Brain microvascular endothelial cell (primary cell): Measurements from ENCODE around the gene AKAP12.
A peak's percentile ranks its signal among the peaks of the same experiment; 100 is the strongest.

Source experiments
- DNase-seq: peaks from one replicate; pipeline ENCODE4 v3.0.0-alpha.2; 2020
- H3K27ac ChIP-seq: fragments of 250-450 bp; sonication (Bioruptor Pico); 2 replicates; pipeline ENCODE4 v1.5.1; 2020; ENCODE audit warnings: mild to moderate bottlenecking, moderate library complexity
- H3K27me3 ChIP-seq: fragments of 250-450 bp; sonication (Bioruptor Pico); replicated peaks from 2 replicates; pipeline ENCODE4 v1.5.1; 2020; ENCODE audit warnings: mild to moderate bottlenecking
- H3K36me3 ChIP-seq: fragments of 250-450 bp; sonication (Bioruptor Pico); replicated peaks from 2 replicates; pipeline ENCODE4 v1.5.1; 2020; ENCODE audit warnings: mild to moderate bottlenecking
- H3K4me3 ChIP-seq: 2 replicates; pipeline ENCODE4 v1.5.1; 2011; ENCODE audit warnings: low read depth, mild to moderate bottlenecking, control low read depth, low read length, moderate library complexity
- in situ Hi-C: cut with HindIII; loops from 2 replicates; pipeline ENCODE4 v1.10.0; 2017; ENCODE audit warnings: low sequenced_read_pairs, low pct_ligation_motif_present
- TF ChIP-seq, protein P1 (sequence below): IDR thresholded peaks from 2 replicates; pipeline ENCODE4 v1.5.1; 2011; ENCODE audit warnings: low read depth, mild to moderate bottlenecking, moderate library complexity, low read length, control low read depth, inconsistent platforms; ENCODE audit errors: missing control alignments

Gene AKAP12

DNA sequence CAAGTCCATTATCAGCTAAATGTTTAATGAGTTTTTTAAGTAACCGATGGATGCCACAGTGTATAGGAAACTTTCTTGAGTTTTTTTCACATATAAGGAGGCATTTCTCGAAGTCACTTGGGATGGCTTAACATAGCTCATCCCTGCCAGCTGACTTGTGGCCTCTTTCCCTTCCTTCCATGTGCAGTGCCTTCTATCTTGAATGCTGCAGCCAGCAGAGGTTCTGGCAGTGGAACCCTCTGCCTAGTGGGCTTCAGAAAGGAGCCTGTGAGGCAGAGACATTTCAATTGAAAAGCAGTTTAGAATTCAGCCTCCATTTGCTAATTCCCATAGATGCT is 51.9 kb downstream of the AKAP12 start:
- H3K27ac ChIP-seq = peak overlapping the region; percentile 76
- no peak for DNase-seq
- in situ Hi-C loops = no loop called here
- TF ChIP-seq, protein P1, sequence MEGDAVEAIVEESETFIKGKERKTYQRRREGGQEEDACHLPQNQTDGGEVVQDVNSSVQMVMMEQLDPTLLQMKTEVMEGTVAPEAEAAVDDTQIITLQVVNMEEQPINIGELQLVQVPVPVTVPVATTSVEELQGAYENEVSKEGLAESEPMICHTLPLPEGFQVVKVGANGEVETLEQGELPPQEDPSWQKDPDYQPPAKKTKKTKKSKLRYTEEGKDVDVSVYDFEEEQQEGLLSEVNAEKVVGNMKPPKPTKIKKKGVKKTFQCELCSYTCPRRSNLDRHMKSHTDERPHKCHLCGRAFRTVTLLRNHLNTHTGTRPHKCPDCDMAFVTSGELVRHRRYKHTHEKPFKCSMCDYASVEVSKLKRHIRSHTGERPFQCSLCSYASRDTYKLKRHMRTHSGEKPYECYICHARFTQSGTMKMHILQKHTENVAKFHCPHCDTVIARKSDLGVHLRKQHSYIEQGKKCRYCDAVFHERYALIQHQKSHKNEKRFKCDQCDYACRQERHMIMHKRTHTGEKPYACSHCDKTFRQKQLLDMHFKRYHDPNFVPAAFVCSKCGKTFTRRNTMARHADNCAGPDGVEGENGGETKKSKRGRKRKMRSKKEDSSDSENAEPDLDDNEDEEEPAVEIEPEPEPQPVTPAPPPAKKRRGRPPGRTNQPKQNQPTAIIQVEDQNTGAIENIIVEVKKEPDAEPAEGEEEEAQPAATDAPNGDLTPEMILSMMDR = no peak
- H3K27me3 ChIP-seq = no peaks in the 10 kb centered on the region
- H3K4me3 ChIP-seq = no peak overlapping the region
- peaks cover 2% of the 10 kb centered on the region for H3K36me3 ChIP-seq

DNA sequence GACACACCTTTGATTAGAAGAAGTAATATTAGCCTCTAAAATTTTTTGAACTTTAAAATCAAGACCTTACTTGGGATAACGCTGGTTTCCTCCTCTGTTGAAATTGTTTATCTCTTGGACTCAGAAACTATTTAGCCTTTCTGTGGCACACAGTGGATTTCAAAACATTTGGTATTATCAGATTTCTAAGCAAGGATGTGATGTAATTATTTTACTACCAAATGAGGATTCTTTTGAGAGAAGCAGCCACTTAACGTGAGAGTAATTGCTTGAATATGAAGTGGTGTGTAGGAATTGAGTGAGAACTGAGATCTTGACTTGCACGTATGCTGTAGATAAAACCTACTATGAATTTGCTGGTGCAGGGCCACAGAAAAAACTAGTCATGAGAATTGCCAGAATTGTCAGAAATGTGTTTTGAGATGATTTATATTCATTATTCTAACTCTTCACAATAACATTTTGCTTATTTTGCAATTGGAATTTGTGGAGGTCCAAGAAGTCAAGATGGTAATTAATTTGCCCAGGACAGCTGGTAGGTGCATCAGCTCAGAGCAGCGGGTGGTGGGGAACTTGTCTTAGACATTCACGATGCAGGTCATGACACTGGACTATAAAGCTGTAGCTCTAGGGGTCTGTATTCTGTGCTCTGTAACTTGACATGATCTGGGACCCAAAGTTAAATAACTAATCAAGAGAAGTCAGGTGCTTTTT is 53.4 kb downstream of the AKAP12 start:
- TF ChIP-seq, protein P1 = no peak
- Histone ChIP-seq H3K4me3 (no peak overlapping the region), H3K36me3 (peaks cover 2% of the 10 kb centered on the region), H3K27me3 (no peaks in the 10 kb centered on the region), H3K27ac (peak overlapping the region; percentile 76)
- DNase-seq = no peak
- in situ Hi-C loops = no loop called here

DNA sequence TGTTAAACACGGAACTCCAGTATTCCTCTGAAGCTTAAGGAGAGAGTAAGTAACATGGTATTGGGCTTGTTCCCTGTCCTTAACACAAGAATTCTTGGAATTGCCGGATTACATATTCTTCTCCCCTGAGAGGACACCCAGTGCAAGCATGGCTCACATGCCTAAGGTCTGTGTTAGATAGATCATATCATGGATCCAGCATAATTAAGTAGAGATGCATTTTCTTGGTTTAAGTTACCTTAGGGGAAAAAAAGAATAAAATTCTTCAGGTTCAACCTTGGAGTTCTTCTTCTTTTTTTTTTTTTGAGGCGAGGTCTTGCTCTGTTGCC is 53.9 kb downstream of the AKAP12 start:
- H3K27me3 ChIP-seq = no peaks in the 10 kb centered on the region
- H3K36me3 ChIP-seq = peaks cover 2% of the 10 kb centered on the region
- no peak overlapping the region for H3K4me3 ChIP-seq
- in situ Hi-C loops = no loop called here
- TF ChIP-seq, protein P1 = no peak
- peak overlapping the region; percentile 76 for H3K27ac ChIP-seq
- DNase-seq = no peak

DNA sequence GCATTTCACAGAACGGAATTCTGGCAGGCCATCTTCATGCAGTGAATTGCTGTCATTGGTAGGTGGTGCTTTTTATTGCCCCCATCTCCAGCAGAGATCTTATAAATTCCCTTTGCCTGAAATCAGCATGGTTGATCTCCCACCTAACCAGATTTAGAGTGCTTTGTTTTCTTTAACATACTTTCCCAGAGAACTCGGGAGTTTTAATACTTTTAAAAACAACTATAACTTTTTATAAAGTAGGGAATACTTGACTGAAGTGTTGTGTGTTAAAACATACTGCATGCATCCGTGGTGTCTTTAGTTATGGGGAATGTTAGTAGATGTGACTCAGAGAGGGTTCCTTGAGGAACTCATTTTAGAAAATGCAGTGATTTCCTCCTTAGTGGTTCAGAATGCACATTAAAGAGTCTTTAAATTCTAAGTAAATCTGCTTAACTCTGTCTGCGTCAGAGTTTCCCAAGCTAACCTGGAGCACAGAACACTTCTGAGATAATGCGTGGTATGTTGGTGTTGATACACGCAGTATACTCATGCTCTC is 54.9 kb downstream of the AKAP12 start:
- Histone ChIP-seq H3K36me3 (peaks cover 2% of the 10 kb centered on the region), H3K27ac (peak overlapping the region; percentile 76), H3K27me3 (no peaks in the 10 kb centered on the region), H3K4me3 (no peak overlapping the region)
- DNase-seq = peak; percentile 70
- in situ Hi-C loops = no loop called here
- TF ChIP-seq, protein P1 = no peak

DNA sequence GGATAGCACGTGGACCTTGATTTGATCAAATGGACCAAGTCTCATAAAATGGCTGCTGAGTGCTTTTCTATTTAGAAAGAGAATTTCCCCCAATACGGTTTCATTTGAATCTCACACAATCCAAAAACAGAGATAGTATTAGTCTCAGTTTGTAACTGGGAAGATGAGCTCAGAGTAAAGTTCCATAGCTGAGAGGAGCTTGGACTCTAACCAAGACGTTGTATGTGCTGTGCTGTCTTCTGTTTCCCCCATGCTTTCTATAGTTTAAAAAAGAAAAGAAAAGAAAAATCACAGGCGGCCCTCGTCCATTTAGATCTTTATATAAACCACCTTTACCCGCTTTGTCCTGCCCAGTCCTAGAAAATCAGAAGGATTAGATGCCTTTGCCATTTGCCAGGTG is 58.1 kb downstream of the AKAP12 start:
- Histone ChIP-seq H3K27me3 (no peaks in the 10 kb centered on the region), H3K27ac (no peak overlapping the region), H3K36me3 (peaks cover 10% of the 10 kb centered on the region), H3K4me3 (no peak overlapping the region)
- TF ChIP-seq, protein P1 = no peak
- in situ Hi-C loops = no loop called here
- no peak for DNase-seq

DNA sequence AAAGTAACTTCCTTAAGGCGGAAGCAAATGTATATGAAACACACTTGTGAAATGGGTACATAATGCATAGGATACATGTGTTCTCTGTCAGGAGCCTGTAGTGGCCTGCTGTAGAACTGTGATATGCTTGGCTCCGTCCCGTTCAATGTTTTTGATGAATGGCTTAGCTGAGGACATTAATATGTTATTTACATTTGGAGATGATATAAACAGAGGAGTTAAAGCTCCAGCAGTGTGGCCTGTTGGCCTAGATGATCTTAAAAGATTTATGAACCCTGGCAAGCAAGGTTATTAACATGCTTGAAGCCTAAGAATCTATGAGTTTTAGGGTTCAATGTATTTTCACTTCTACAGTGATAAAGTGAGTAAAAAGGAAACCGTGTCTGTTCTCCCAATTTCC is 59.2 kb downstream of the AKAP12 start:
- TF ChIP-seq, protein P1 = no peak
- in situ Hi-C loops = no loop called here
- no peak for DNase-seq
- Histone ChIP-seq H3K27me3 (no peaks in the 10 kb centered on the region), H3K36me3 (peaks cover 10% of the 10 kb centered on the region), H3K4me3 (no peak overlapping the region), H3K27ac (peak overlapping the region; percentile 6)
